ENCODE data around the gene E2F6. TPM values are rescaled to one million over a fixed set of nuclear protein-coding genes. Genes with fewer than 3 reads are reported as not detected.

E2F6 gene
- total and polyA plus RNA-seq, 10 of the 15 experiments (the other 5 are each of a cell fraction or from before 2014, with no cell fraction given): 4.2 to 15.5 (median 11.3) TPM

GRCh38 chr2:11514904-11515303 lies 48.9 kb upstream of the E2F6 start (continued):
- TF ChIP-seq ZNF687 (IDR thresholded peaks at IDR 0.05) (no peak), TBL1XR1 (IDR thresholded peaks at IDR 0.05; ENCODE audit: low read depth, low read length) (no peak), E2F4 (IDR thresholded peaks at IDR 0.05; ENCODE audit: low read depth, low read length) (no peak), IKZF2 (IDR thresholded peaks at IDR 0.05) (no peak), SIN3A (IDR thresholded peaks at IDR 0.05; ENCODE audit: low read depth, low read length) (no peak), NBN (IDR thresholded peaks at IDR 0.05) (no peak), RCOR1 (conservative IDR thresholded peaks at IDR 0.05; ENCODE audit: low read depth, low read length) (no peak), SREBF1 (IDR thresholded peaks at IDR 0.05; ENCODE audit: low read length) (no peak), SPI1 (IDR thresholded peaks at IDR 0.05; ENCODE audit: borderline replicate concordance, insufficient read depth, low read depth, low read length) (no peak), STAT1 (conservative IDR thresholded peaks at IDR 0.05) (no peak), ZNF592 (IDR thresholded peaks at IDR 0.05) (no peak)
- TF ChIP-seq, protein P1, sequence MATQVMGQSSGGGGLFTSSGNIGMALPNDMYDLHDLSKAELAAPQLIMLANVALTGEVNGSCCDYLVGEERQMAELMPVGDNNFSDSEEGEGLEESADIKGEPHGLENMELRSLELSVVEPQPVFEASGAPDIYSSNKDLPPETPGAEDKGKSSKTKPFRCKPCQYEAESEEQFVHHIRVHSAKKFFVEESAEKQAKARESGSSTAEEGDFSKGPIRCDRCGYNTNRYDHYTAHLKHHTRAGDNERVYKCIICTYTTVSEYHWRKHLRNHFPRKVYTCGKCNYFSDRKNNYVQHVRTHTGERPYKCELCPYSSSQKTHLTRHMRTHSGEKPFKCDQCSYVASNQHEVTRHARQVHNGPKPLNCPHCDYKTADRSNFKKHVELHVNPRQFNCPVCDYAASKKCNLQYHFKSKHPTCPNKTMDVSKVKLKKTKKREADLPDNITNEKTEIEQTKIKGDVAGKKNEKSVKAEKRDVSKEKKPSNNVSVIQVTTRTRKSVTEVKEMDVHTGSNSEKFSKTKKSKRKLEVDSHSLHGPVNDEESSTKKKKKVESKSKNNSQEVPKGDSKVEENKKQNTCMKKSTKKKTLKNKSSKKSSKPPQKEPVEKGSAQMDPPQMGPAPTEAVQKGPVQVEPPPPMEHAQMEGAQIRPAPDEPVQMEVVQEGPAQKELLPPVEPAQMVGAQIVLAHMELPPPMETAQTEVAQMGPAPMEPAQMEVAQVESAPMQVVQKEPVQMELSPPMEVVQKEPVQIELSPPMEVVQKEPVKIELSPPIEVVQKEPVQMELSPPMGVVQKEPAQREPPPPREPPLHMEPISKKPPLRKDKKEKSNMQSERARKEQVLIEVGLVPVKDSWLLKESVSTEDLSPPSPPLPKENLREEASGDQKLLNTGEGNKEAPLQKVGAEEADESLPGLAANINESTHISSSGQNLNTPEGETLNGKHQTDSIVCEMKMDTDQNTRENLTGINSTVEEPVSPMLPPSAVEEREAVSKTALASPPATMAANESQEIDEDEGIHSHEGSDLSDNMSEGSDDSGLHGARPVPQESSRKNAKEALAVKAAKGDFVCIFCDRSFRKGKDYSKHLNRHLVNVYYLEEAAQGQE (IDR thresholded peaks at IDR 0.05; ENCODE audit: low read depth, low read length): no peak
- TF ChIP-seq, protein P2, sequence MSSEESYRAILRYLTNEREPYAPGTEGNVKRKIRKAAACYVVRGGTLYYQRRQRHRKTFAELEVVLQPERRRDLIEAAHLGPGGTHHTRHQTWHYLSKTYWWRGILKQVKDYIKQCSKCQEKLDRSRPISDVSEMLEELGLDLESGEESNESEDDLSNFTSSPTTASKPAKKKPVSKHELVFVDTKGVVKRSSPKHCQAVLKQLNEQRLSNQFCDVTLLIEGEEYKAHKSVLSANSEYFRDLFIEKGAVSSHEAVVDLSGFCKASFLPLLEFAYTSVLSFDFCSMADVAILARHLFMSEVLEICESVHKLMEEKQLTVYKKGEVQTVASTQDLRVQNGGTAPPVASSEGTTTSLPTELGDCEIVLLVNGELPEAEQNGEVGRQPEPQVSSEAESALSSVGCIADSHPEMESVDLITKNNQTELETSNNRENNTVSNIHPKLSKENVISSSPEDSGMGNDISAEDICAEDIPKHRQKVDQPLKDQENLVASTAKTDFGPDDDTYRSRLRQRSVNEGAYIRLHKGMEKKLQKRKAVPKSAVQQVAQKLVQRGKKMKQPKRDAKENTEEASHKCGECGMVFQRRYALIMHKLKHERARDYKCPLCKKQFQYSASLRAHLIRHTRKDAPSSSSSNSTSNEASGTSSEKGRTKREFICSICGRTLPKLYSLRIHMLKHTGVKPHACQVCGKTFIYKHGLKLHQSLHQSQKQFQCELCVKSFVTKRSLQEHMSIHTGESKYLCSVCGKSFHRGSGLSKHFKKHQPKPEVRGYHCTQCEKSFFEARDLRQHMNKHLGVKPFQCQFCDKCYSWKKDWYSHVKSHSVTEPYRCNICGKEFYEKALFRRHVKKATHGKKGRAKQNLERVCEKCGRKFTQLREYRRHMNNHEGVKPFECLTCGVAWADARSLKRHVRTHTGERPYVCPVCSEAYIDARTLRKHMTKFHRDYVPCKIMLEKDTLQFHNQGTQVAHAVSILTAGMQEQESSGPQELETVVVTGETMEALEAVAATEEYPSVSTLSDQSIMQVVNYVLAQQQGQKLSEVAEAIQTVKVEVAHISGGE (CRISPR knock-in tag; IDR thresholded peaks at IDR 0.05): no peak
